Astrocyte (in vitro differentiated cells and primary cell): Measurements from ENCODE around the gene GRK2. TPM values are rescaled to one million over a fixed set of nuclear protein-coding genes. Genes with fewer than 3 reads are reported as not detected.

Experiments
- DNase-seq: peaks from one replicate; pipeline ENCODE4 v3.0.0-alpha.2; 2010; ENCODE audit warnings: low read depth
- FAIRE-seq: peaks from 2 replicates; lab custom pipeline; 2011; peaks lifted over from hg19 to GRCh38; lab: Jason Lieb, UNC
- H2AFZ ChIP-seq: 2 replicates; pipeline ENCODE4 v1.6.0; 2012; ENCODE audit warnings: low read depth, low read length, inconsistent platforms
- H3K27ac ChIP-seq: 2 replicates; pipeline ENCODE4 v1.5.1; 2011; ENCODE audit warnings: low read depth, low read length, inconsistent platforms
- H3K27me3 ChIP-seq: 2 replicates; pipeline ENCODE4 v1.6.0; 2011; ENCODE audit warnings: low read length, inconsistent platforms; ENCODE audit not compliant: insufficient read depth
- H3K36me3 ChIP-seq: 2 replicates; pipeline ENCODE4 v1.5.1; 2011; ENCODE audit warnings: low read length, inconsistent platforms; ENCODE audit not compliant: insufficient read depth
- H3K4me1 ChIP-seq: 2 replicates; pipeline ENCODE4 v1.5.1; 2011; ENCODE audit warnings: low read length, inconsistent platforms; ENCODE audit not compliant: insufficient read depth
- H3K4me2 ChIP-seq: 2 replicates; pipeline ENCODE4 v1.6.0; 2012; ENCODE audit warnings: low read length, inconsistent platforms
- H3K4me3 ChIP-seq: 2 replicates; pipeline ENCODE4 v1.5.1; 2011; ENCODE audit warnings: low read depth, mild to moderate bottlenecking, low read length, inconsistent platforms; ENCODE audit not compliant: insufficient read depth
- H3K79me2 ChIP-seq: 2 replicates; pipeline ENCODE4 v1.6.0; 2012; ENCODE audit warnings: mild to moderate bottlenecking, low read length, inconsistent platforms; ENCODE audit not compliant: insufficient read depth
- H3K9ac ChIP-seq: 2 replicates; pipeline ENCODE4 v1.6.0; 2012; ENCODE audit warnings: mild to moderate bottlenecking, low read length, inconsistent platforms
- H3K9me3 ChIP-seq: 2 replicates; pipeline ENCODE4 v1.5.1; 2012; ENCODE audit warnings: low read depth, mild to moderate bottlenecking, low read length, inconsistent platforms; ENCODE audit not compliant: insufficient read depth
- H4K20me1 ChIP-seq: 2 replicates; pipeline ENCODE4 v1.6.0; 2012; ENCODE audit warnings: low read length, inconsistent platforms; ENCODE audit not compliant: insufficient read depth
- H3K27ac Mint-ChIP-seq: one replicate; pipeline ENCODE4 v1.8.0; 2021; ENCODE audit warnings: mild to moderate bottlenecking, mixed read lengths; ENCODE audit not compliant: unreplicated experiment
- H3K27me3 Mint-ChIP-seq: one replicate; pipeline ENCODE4 v1.8.0; 2021; ENCODE audit warnings: low read depth, mixed read lengths; ENCODE audit not compliant: unreplicated experiment
- H3K36me3 Mint-ChIP-seq: one replicate; pipeline ENCODE4 v1.8.0; 2021; ENCODE audit warnings: low read depth, mixed read lengths; ENCODE audit not compliant: unreplicated experiment
- H3K4me1 Mint-ChIP-seq: one replicate; pipeline ENCODE4 v1.8.0; 2021; ENCODE audit warnings: low read depth, mixed read lengths; ENCODE audit not compliant: unreplicated experiment
- H3K4me3 Mint-ChIP-seq: one replicate; pipeline ENCODE4 v1.8.0; 2021; ENCODE audit warnings: mild to moderate bottlenecking, moderate library complexity, mixed read lengths; ENCODE audit not compliant: unreplicated experiment
- H3K9me3 Mint-ChIP-seq: one replicate; pipeline ENCODE4 v1.8.0; 2021; ENCODE audit warnings: mild to moderate bottlenecking, mixed read lengths; ENCODE audit not compliant: unreplicated experiment
- CTCF ChIP-seq: IDR thresholded peaks from 2 replicates; pipeline ENCODE4 v1.5.1; 2011; ENCODE audit warnings: low read depth, mild to moderate bottlenecking, inconsistent platforms, low read length, moderate library complexity; ENCODE audit not compliant: insufficient read depth
- EZH2 ChIP-seq: IDR thresholded peaks from 2 replicates; pipeline ENCODE4 v1.6.1; 2012; ENCODE audit warnings: mild to moderate bottlenecking, low read length, inconsistent platforms; ENCODE audit not compliant: insufficient read depth
- total RNA-seq: library from RNA; stranded (reverse); gene quantifications from 2 replicates; pipeline ENCODE4 v1.2.1, GENCODE V29; 2021

GRK2 gene
- total RNA-seq, 1 donor from 2014 or later, result 34.0 TPM

- Histone ChIP-seq H3K79me2 (peaks cover 21% of the 10 kb centered on the region), H3K9ac (peak overlapping the region; percentile 8), H3K36me3 (no peaks in the 10 kb centered on the region), H3K27ac (no peak overlapping the region), H3K27me3 (no peaks in the 10 kb centered on the region), H3K4me3 (no peak overlapping the region), H2AFZ (peak overlapping the region; percentile 61), H3K4me2 (peak overlapping the region; percentile 42), H3K9me3 (no peaks in the 10 kb centered on the region), H4K20me1 (peaks cover 11% of the 10 kb centered on the region), H3K4me1 (peaks cover 25% of the 10 kb centered on the region)
- H3K4me3 Mint-ChIP-seq, result no peak overlapping the region
- peaks cover 10% of the 10 kb centered on the region for H3K4me1 Mint-ChIP-seq
- H3K27me3 Mint-ChIP-seq, result peaks cover 5% of the 10 kb centered on the region
- peaks cover 7% of the 10 kb centered on the region for H3K36me3 Mint-ChIP-seq
- FAIRE-seq (no peak), DNase-seq (peak; percentile 67)
- peak overlapping the region; percentile 53 for H3K27ac Mint-ChIP-seq
- no peak for TF ChIP-seq EZH2
- peak; percentile 77 for TF ChIP-seq CTCF
- H3K9me3 Mint-ChIP-seq, result no peaks in the 10 kb centered on the region
These were observed 3.3 kb upstream of the GRK2 start for GRCh38 chr11:67262731-67263675.

- Histone ChIP-seq H3K4me3 (no peak overlapping the region), H3K9ac (no peak overlapping the region), H3K4me2 (no peak overlapping the region), H3K27me3 (no peaks in the 10 kb centered on the region), H4K20me1 (peaks cover 24% of the 10 kb centered on the region), H3K27ac (no peak overlapping the region), H3K4me1 (peaks cover 29% of the 10 kb centered on the region), H3K9me3 (no peaks in the 10 kb centered on the region), H2AFZ (no peak overlapping the region), H3K36me3 (no peaks in the 10 kb centered on the region), H3K79me2 (peaks cover 33% of the 10 kb centered on the region)
- H3K27ac Mint-ChIP-seq, result peak overlapping the region; percentile 58
- peaks cover 12% of the 10 kb centered on the region for H3K4me1 Mint-ChIP-seq
- H3K4me3 Mint-ChIP-seq, result peak overlapping the region; percentile 80
- no peaks in the 10 kb centered on the region for H3K9me3 Mint-ChIP-seq
- DNase-seq (no peak), FAIRE-seq (no peak)
- TF ChIP-seq EZH2 (no peak), CTCF (no peak)
- H3K36me3 Mint-ChIP-seq, result peaks cover 7% of the 10 kb centered on the region
- H3K27me3 Mint-ChIP-seq, result peaks cover 5% of the 10 kb centered on the region
These were observed 2.0 kb upstream of the GRK2 start for GRCh38 chr11:67264260-67264659.
